Measurements from ENCODE around the gene CLEC14A.

The CLEC14A gene

DNA sequence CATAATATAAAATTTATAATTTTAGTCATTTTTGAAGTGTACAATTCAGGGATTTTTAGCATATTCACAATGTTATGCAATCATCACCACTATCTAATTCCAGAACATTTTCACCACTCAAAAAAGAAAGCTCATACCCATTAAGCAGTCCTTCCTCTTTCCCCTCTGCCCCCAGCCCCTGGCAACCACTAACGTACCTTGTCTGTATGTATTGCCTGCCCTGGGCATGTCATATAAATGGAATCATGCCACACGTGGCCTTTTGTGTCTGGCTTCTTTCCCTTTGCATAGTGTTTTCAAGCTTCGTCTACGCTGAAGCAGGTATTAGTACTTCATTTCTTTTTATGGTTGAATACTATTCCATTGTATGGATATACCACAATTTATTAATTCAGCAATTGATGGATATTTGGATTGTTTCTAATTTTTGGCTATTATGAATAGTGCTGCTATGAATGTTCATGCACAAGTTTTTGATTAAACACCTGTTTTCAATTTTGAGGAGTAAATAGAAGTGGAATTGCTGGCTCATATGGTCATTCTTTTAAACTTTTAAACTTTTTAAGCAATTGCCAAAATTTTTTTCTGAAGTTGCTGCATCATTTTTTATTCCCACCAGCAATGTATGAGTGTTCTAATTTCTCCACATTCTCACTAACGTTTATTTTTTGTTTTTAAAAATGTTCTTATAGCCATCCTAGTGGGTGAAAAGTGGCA is 49.8 kb downstream of the CLEC14A start:
- no peak for DNase-seq (ENCODE audit: low read depth in 2 of 3, low spot score in 1 of 3)

DNA sequence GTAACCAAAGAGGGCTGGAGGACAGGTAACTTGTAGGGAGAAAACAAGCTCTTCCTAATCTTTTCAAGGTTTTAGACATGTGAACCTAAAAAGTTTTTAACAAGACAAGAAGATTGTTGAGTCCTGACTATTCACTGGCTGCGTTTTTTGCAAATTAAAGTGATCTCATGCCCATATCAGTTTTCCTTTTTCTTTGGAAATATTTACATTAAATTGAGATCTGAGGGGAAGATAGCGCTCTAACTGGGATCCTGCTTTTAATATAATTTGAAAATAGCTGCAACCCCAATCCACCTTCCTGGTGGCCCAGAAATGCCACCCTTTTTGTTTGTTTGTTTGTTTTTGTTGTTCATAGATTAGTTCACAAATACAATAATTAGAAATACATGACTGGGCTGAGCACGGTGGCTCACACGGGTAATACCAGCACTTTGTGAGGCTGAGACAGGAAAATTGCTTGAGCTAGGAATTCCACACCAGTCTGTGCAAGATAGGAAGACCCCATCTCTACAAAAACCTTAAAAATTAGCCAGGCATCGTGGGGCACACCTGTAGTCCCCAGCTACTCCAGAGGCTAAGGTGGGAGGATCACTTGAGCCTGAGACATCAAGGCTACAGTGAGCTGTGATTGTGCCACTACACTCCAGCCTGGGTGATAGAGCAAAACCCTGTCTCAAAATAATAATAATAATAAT is 50.6 kb downstream of the CLEC14A start:
- no peak for DNase-seq (ENCODE audit: low read depth in 2 of 3, low spot score in 1 of 3)

DNA sequence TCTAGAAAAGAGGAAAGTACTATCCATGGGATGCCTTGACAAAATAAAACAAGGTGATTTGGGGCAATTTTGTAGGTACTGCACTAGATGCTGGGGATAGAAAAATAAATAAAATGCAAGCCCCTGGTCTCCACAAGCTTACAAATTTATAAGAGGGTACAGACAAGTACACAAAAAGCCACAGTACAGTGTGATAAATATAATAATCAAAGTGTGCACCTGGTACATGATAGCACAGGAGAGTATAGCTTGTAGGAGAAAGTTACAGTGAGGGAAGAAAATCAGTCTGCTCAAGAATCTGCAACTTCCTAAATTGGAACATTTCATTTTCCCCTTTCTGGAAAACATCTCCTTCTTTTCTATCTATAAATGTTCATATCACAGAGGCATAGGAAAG is 51.2 kb downstream of the CLEC14A start:
- no peak for DNase-seq (ENCODE audit: low read depth in 2 of 3, low spot score in 1 of 3)

Measured in stimulated activated CD4-positive, alpha-beta T cell treated with anti-CD3 and anti-CD28 coated beads, Interleukin-12 subunit alpha, Interleukin-12 subunit beta, amount 100 ng/mL, for 48 hours (primary cell).